Prostate gland (tissue), 2 donors: ENCODE measurements around the gene PADI2. TPM values are rescaled to one million over a fixed set of nuclear protein-coding genes. Genes with fewer than 3 reads are reported as not detected.
A peak's percentile ranks its signal among the peaks of the same experiment; 100 is the strongest.

Source experiments
- DNase-seq: peaks from one replicate; pipeline ENCODE4 v3.0.0-alpha.2; 2019; ENCODE audit warnings: low spot score
- H3K27ac ChIP-seq, 2 donors: fragments of 200-600 bp; sonication (generic); 2 replicates each; pipeline ENCODE4 v1.5.1; 2017 to 2019
- H3K27me3 ChIP-seq: fragments of 200-600 bp; sonication (generic); replicated peaks from 2 replicates; pipeline ENCODE4 v1.5.1; 2019; ENCODE audit not compliant: insufficient read depth
- H3K36me3 ChIP-seq, 2 donors: fragments of 200-600 bp; sonication (generic); 1 replicate in 1 of 2; 2 replicates in 1 of 2; pipeline versions ENCODE4 v1.5.1 to v1.8.1; 2017 to 2019
- H3K4me1 ChIP-seq: fragments of 200-600 bp; sonication (generic); replicated peaks from 2 replicates; pipeline ENCODE4 v1.5.1; 2019
- H3K4me3 ChIP-seq, 2 donors: fragments of 200-600 bp; sonication (generic); 2 replicates each; pipeline ENCODE4 v1.5.1; 2017 to 2019
- H3K9me3 ChIP-seq: fragments of 200-600 bp; sonication (generic); 2 replicates; pipeline ENCODE4 v1.5.1; 2017
- CTCF ChIP-seq, 4 experiments: fragments of 200-600 bp in 2 of 4; fragments of 450-650 bp in 2 of 4; sonication (generic) in 2 of 4; IDR thresholded peaks; 1 replicate in 3 of 4; 2 replicates in 1 of 4; pipeline ENCODE4 v1.5.1; 2016 to 2019; ENCODE audit warnings: antibody characterized with exemption in 4 of 4, mild to moderate bottlenecking in 2 of 4, moderate library complexity in 2 of 4
- POLR2A ChIP-seq: fragments of 450-650 bp; IDR thresholded peaks from one replicate; pipeline ENCODE4 v1.6.1; 2016; ENCODE audit warnings: antibody characterized with exemption, mild to moderate bottlenecking
- POLR2AphosphoS5 ChIP-seq: sonication (generic); formaldehyde crosslinking; IDR thresholded peaks from one replicate; pipeline ENCODE4 v1.6.1; 2017; ENCODE audit warnings: antibody characterized with exemption
- WGBS: methylation state at CpG from one replicate; pipeline ENCODE4 v1.1.5; 2018; 5-methylcytosine and 5-hydroxymethylcytosine counted together
- intact Hi-C: fragments of 100-400 bp; cut with DNase I; formaldehyde crosslinking; loops from one replicate; pipeline ENCODE4 v1.14.2; 2022
- total RNA-seq, 2 donors: library from RNA; depleted of rRNA; stranded (reverse); fragments of >200 nt; gene quantifications; one replicate each; pipeline ENCODE4 v1.1.0, GENCODE V29; 2016

The PADI2 gene
- total RNA-seq, 2 donors from 2014 or later = 1.1 to 5.0 TPM

GRCh38 chr1:17045634-17046333 is 73.5 kb downstream of the PADI2 start:
- no peaks in the 10 kb centered on the region for H3K27me3 ChIP-seq
- TF ChIP-seq POLR2A = no peak
- peak; percentile 60 for TF ChIP-seq POLR2AphosphoS5
- peak; percentile 42 to 86 (median 78) for TF ChIP-seq CTCF (IDR thresholded peaks at IDR 0.05)
- peaks cover 0 to 3% of the 10 kb centered on the region in 2 donors for H3K36me3 ChIP-seq
- WGBS = 33% methylated on average over 9 of the region's 9 CpGs
- H3K4me1 ChIP-seq = no peaks in the 10 kb centered on the region
- H3K9me3 ChIP-seq = no peaks in the 10 kb centered on the region
- intact Hi-C loops = loop anchor here (2.0 kb wide), 1 partner anchor 95 kb away; no protein-coding TSS in a partner anchor
- H3K4me3 ChIP-seq = no peak overlapping the region
- no peak for DNase-seq
- H3K27ac ChIP-seq = no peak overlapping the region

- Histone ChIP-seq H3K4me3 (no peak overlapping the region), H3K27me3 (no peaks in the 10 kb centered on the region), H3K4me1 (no peaks in the 10 kb centered on the region), H3K9me3 (no peaks in the 10 kb centered on the region), H3K27ac (no peak overlapping the region), H3K36me3 (peaks cover 0 to 3% of the 10 kb centered on the region in 2 donors)
- intact Hi-C loops = no loop called here
- DNase-seq = no peak
- 68% methylated on average over 5 of the region's 5 CpGs for WGBS
- TF ChIP-seq CTCF (IDR thresholded peaks at IDR 0.05) (no peak), POLR2A (no peak), POLR2AphosphoS5 (no peak)
Observed at GRCh38 chr1:17045150-17045549, 74.1 kb downstream of the PADI2 start.

GRCh38 chr1:17043676-17044075 is 75.6 kb downstream of the PADI2 start:
- intact Hi-C loops = no loop called here
- H3K9me3 ChIP-seq = no peaks in the 10 kb centered on the region
- no peaks in the 10 kb centered on the region for H3K4me1 ChIP-seq
- no peak overlapping the region for H3K27ac ChIP-seq
- no peak overlapping the region for H3K4me3 ChIP-seq
- 75% methylated on average over 5 of the region's 5 CpGs for WGBS
- no peaks in the 10 kb centered on the region for H3K27me3 ChIP-seq
- TF ChIP-seq POLR2A (no peak), POLR2AphosphoS5 (no peak), CTCF (IDR thresholded peaks at IDR 0.05) (no peak)
- DNase-seq = no peak
- H3K36me3 ChIP-seq = peaks cover 0 to 3% of the 10 kb centered on the region in 2 donors

- DNase-seq = no peak
- no peaks in the 10 kb centered on the region for H3K27me3 ChIP-seq
- no peak overlapping the region for H3K4me3 ChIP-seq
- peaks cover 0 to 3% of the 10 kb centered on the region in 2 donors for H3K36me3 ChIP-seq
- 84% methylated on average over 1 of the region's 1 CpG for WGBS
- H3K4me1 ChIP-seq = no peaks in the 10 kb centered on the region
- H3K9me3 ChIP-seq = no peaks in the 10 kb centered on the region
- TF ChIP-seq POLR2AphosphoS5 = no peak
- TF ChIP-seq CTCF (IDR thresholded peaks at IDR 0.05) = no peak
- no peak for TF ChIP-seq POLR2A
- intact Hi-C loops = no loop called here
- no peak overlapping the region for H3K27ac ChIP-seq
Observed at GRCh38 chr1:17040135-17040534, 79.1 kb downstream of the PADI2 start.

- TF ChIP-seq POLR2AphosphoS5 = no peak
- no peak for TF ChIP-seq CTCF (IDR thresholded peaks at IDR 0.05)
- DNase-seq = no peak
- intact Hi-C loops = no loop called here
- Histone ChIP-seq H3K9me3 (no peaks in the 10 kb centered on the region), H3K4me3 (no peak overlapping the region), H3K27ac (no peak overlapping the region), H3K27me3 (no peaks in the 10 kb centered on the region), H3K36me3 (peaks cover 0 to 3% of the 10 kb centered on the region in 2 donors), H3K4me1 (no peaks in the 10 kb centered on the region)
- 96% methylated on average over 2 of the region's 2 CpGs for WGBS
Observed at GRCh38 chr1:17039522-17039921, 79.7 kb downstream of the PADI2 start.
